GM12878 (cell line): ENCODE measurements around the gene TRAPPC2.

ENCODE experiments used
- CUX1 ChIP-seq: IDR thresholded peaks from 2 replicates; pipeline ENCODE4 v1.6.1; 2012; ENCODE audit warnings: improper control_type of control experiment, low read depth, low read length; ENCODE audit not compliant: insufficient replicate concordance
- JUNB ChIP-seq: IDR thresholded peaks from 2 replicates; pipeline ENCODE4 v1.6.1; 2016; ENCODE audit warnings: antibody characterized with exemption, mild to moderate bottlenecking
- MAX ChIP-seq: IDR thresholded peaks from 2 replicates; pipeline ENCODE4 v1.6.1; 2012; ENCODE audit warnings: low read depth, low read length, improper control_type of control experiment
- PBX3 ChIP-seq: IDR thresholded peaks from 2 replicates; pipeline ENCODE4 v1.6.1; 2011; ENCODE audit warnings: mild to moderate bottlenecking, low read depth, low read length, moderate library complexity; ENCODE audit not compliant: insufficient replicate concordance
- POLR2AphosphoS5 ChIP-seq: IDR thresholded peaks from 2 replicates; pipeline ENCODE4 v1.6.1; 2011; ENCODE audit warnings: mild to moderate bottlenecking, low read length, inconsistent platforms
- RBBP5 ChIP-seq: fragments of 200-600 bp; sonication (generic); conservative IDR thresholded peaks from 2 replicates; pipeline ENCODE4 v1.6.1; 2016
- RFX5 ChIP-seq: IDR thresholded peaks from 2 replicates; pipeline ENCODE4 v1.6.1; 2011; ENCODE audit warnings: low read depth, low read length, improper control_type of control experiment
- ZBTB4 ChIP-seq: fragments of 450-650 bp; formaldehyde crosslinking; IDR thresholded peaks from 2 replicates; pipeline ENCODE4 v1.4.0; 2022; ENCODE audit warnings: mild to moderate bottlenecking, moderate library complexity

GRCh38 chrX:13716455-13716854 lies 18.0 kb downstream of the TRAPPC2 start:
- no peak for TF ChIP-seq RBBP5
- no peak for TF ChIP-seq RFX5
- no peak for TF ChIP-seq POLR2AphosphoS5
- no peak for TF ChIP-seq ZBTB4 (CRISPR knock-in tag)
- TF ChIP-seq JUNB, result no peak
- no peak for TF ChIP-seq PBX3
- no peak for TF ChIP-seq CUX1
- TF ChIP-seq MAX, result no peak
